ENCODE measurements around the gene CDC42BPB. TPM values are rescaled to one million over a fixed set of nuclear protein-coding genes. Genes with fewer than 3 reads are reported as not detected.

The CDC42BPB gene
- total RNA-seq, 1 experiment from 2014 or later: 103 TPM

- Histone ChIP-seq H2BK12ac (ENCODE audit: insufficient read length, low read depth, low read length) (no peak overlapping the region), H4K20me1 (ENCODE audit: control insufficient read depth, insufficient read depth, insufficient read length) (no peaks in the 10 kb centered on the region), H3K4me1 (ENCODE audit: insufficient read depth, low read length) (no peaks in the 10 kb centered on the region), H3K4me2 (ENCODE audit: insufficient read depth, insufficient read length, low read length) (no peak overlapping the region), H3K23me2 (ENCODE audit: insufficient read length, low read depth, low read length, poor library complexity, severe bottlenecking) (no peaks in the 10 kb centered on the region), H2BK120ac (ENCODE audit: low read depth, low read length, poor library complexity, severe bottlenecking) (no peak overlapping the region), H4K8ac (replicated peaks; ENCODE audit: insufficient read length, low read depth, low read length) (no peak overlapping the region), H3K79me2 (ENCODE audit: insufficient read depth, low read length) (no peaks in the 10 kb centered on the region), H3K9me3 (ENCODE audit: control insufficient read depth, low read depth, low read length) (no peaks in the 10 kb centered on the region), H3K79me1 (ENCODE audit: insufficient read depth, low read depth, low read length, poor library complexity, severe bottlenecking) (no peaks in the 10 kb centered on the region), H3T11ph (ENCODE audit: low read length) (no peak overlapping the region), H4K91ac (ENCODE audit: insufficient read length, low read depth, low read length) (no peak overlapping the region), H2AK5ac (ENCODE audit: insufficient read length, low read length) (no peak overlapping the region), H2BK20ac (ENCODE audit: low read depth, low read length, poor library complexity, severe bottlenecking) (no peak overlapping the region), H2BK5ac (ENCODE audit: insufficient read length, low read length) (no peak overlapping the region), H3K9ac (ENCODE audit: extremely low read depth, insufficient read length, low read length) (no peak overlapping the region), H4K5ac (ENCODE audit: insufficient read length, low read depth, low read length) (no peak overlapping the region), H3K23ac (ENCODE audit: insufficient read length, low read depth, low read length) (no peak overlapping the region), H3K56ac (ENCODE audit: insufficient read length, low read depth, low read length) (no peak overlapping the region), H3K27me3 (ENCODE audit: insufficient read depth, low read length) (no peaks in the 10 kb centered on the region), H2BK15ac (ENCODE audit: low read depth, low read length) (no peak overlapping the region), H3K27ac (ENCODE audit: insufficient read length, low read depth, low read length) (no peak overlapping the region), H3K4ac (ENCODE audit: low read depth, low read length) (no peak overlapping the region), H3K14ac (ENCODE audit: insufficient read depth, low read length) (no peak overlapping the region), H2AFZ (ENCODE audit: low read length) (no peak overlapping the region), H3K18ac (ENCODE audit: insufficient read length, low read depth, low read length) (no peak overlapping the region)
- Mint-ChIP-seq H3K9me3 (no peaks in the 10 kb centered on the region), H3K36me3 (ENCODE audit: insufficient read depth in 1 of 3, low read depth in 3 of 3) (peaks cover 38 to 93% (median 92%) of the 10 kb centered on the region in 3 experiments; a peak in 6 of 7 replicates), H3K4me3 (no peak overlapping the region), H3K4me1 (no peaks in the 10 kb centered on the region), H3K27me3 (ENCODE audit: low read depth) (no peaks in the 10 kb centered on the region), H3K27ac (no peak overlapping the region)
- no peak for DNase-seq
- TF ChIP-seq CTCF (conservative IDR thresholded peaks at IDR 0.05): no peak
- WGBS (ENCODE audit: extremely low coverage, insufficient read length, low lambda C conversion rate): no CpG with 5 or more reads among the region's 9 CpGs
Measured at GRCh38 chr14:102962111-102962627, 95.2 kb downstream of the CDC42BPB start.

Measured in H9 (cell line).